Measurements from ENCODE around the gene INSL3.
"Not testable (repeated sequence)": the region's sequence is repeated elsewhere in the genome, so short reads cannot be mapped to it uniquely, and the experiment has no call there.

Gene INSL3

GRCh38 chr19:17780781-17781180 lies 40.5 kb downstream of the INSL3 start:
- DNase-seq, result no peak

- peak in 1 of 2 experiments; percentile 11 for DNase-seq
These were observed 42.1 kb downstream of the INSL3 start for GRCh38 chr19:17778968-17779929.

- no peak for DNase-seq
These were observed 42.9 kb downstream of the INSL3 start for GRCh38 chr19:17778251-17778967.

- DNase-seq, result not testable (repeated sequence)
These were observed 43.5 kb downstream of the INSL3 start for GRCh38 chr19:17777840-17778239.

- DNase-seq, result no peak
These were observed 45.1 kb downstream of the INSL3 start for GRCh38 chr19:17775991-17776803.

GRCh38 chr19:17775245-17775927 lies 45.9 kb downstream of the INSL3 start:
- no peak for DNase-seq

GRCh38 chr19:17772172-17772571 lies 49.1 kb downstream of the INSL3 start:
- no peak for DNase-seq

GRCh38 chr19:17770613-17771012 lies 50.7 kb downstream of the INSL3 start:
- no peak for DNase-seq

GRCh38 chr19:17767559-17767958 lies 53.8 kb downstream of the INSL3 start:
- DNase-seq, result no peak

GRCh38 chr19:17766543-17767131 lies 54.7 kb downstream of the INSL3 start:
- no peak for DNase-seq
